IMR-90 (cell line): ENCODE data around the gene MMP14. TPM values are rescaled to one million over a fixed set of nuclear protein-coding genes. Genes with fewer than 3 reads are reported as not detected.

ENCODE experiments used
- ATAC-seq: fragments of 200-7000 bp; cut with Tn5 transposase; 2 replicates; pipeline ENCODE4 v1.9.1; 2020; ENCODE audit warnings: low read depth, mild to moderate bottlenecking, moderate library complexity
- BruUV-seq: library from RNA; stranded (reverse); fragments of 400-500 nt; replicated peaks from 2 replicates; lab custom pipeline; 2021; lab: Mats Ljungman, UMichigan
- CTCF ChIA-PET: fragments of 300-600 bp; formaldehyde crosslinking; extraction: SDS; loops from one replicate; lab custom pipeline; 2021; ENCODE audit warnings: antibody characterized with exemption; lab: Yijun Ruan, JAX
- POLR2A ChIA-PET: fragments of 300-600 bp; sonication (Branson Sonifier 250); formaldehyde crosslinking; loops from one replicate; lab custom pipeline; 2022; ENCODE audit warnings: antibody characterized with exemption; ENCODE audit not compliant: unreplicated experiment; lab: Charles Lee
- DNase-seq: peaks from one replicate; pipeline ENCODE4 v3.0.0; 2013
- H2AFZ ChIP-seq: replicated peaks from 2 replicates; pipeline ENCODE3; 2013; ENCODE audit warnings: low read length, mild to moderate bottlenecking; ENCODE audit not compliant: poor library complexity
- H2AK5ac ChIP-seq: 2 replicates; pipeline ENCODE4 v1.6.1; 2013; ENCODE audit warnings: low read depth, low read length, inconsistent platforms
- H2AK9ac ChIP-seq: replicated peaks from 2 replicates; pipeline ENCODE3; 2013; ENCODE audit warnings: mild to moderate bottlenecking, low read depth, low read length, moderate library complexity; ENCODE audit not compliant: poor library complexity
- H2BK120ac ChIP-seq: 2 replicates; pipeline ENCODE4 v1.6.1; 2013; ENCODE audit warnings: low read depth, low read length, inconsistent platforms
- H2BK15ac ChIP-seq: 3 replicates; pipeline ENCODE4 v1.6.1; 2013; ENCODE audit warnings: low read depth, low read length, inconsistent platforms
- H2BK20ac ChIP-seq: 2 replicates; pipeline ENCODE4 v1.6.1; 2013; ENCODE audit warnings: low read depth, mild to moderate bottlenecking, inconsistent platforms, low read length, moderate library complexity
- H2BK5ac ChIP-seq: 2 replicates; pipeline ENCODE4 v1.6.1; 2013; ENCODE audit warnings: mild to moderate bottlenecking, low read depth, low read length, inconsistent platforms; ENCODE audit not compliant: poor library complexity, severe bottlenecking
- H3K14ac ChIP-seq: replicated peaks from 2 replicates; pipeline ENCODE4 v1.6.1; 2013; ENCODE audit warnings: low read depth, low read length, inconsistent platforms
- H3K18ac ChIP-seq: 2 replicates; pipeline ENCODE4 v1.6.1; 2013; ENCODE audit warnings: low read depth, low read length, control low read depth
- H3K23ac ChIP-seq: 2 replicates; pipeline ENCODE4 v1.6.1; 2013; ENCODE audit warnings: low read depth, low read length, inconsistent platforms
- H3K27ac ChIP-seq: 2 replicates; pipeline ENCODE4 v1.5.1; 2013; ENCODE audit warnings: mild to moderate bottlenecking, control low read depth, low read length; ENCODE audit not compliant: insufficient read depth
- H3K27me3 ChIP-seq: 2 replicates; pipeline ENCODE4 v1.6.1; 2013; ENCODE audit warnings: low read length; ENCODE audit not compliant: control insufficient read depth, insufficient read depth
- H3K36me3 ChIP-seq: 2 replicates; pipeline ENCODE4 v1.6.1; 2013; ENCODE audit warnings: low read length, mixed read lengths; ENCODE audit not compliant: control insufficient read depth, insufficient read depth
- H3K4ac ChIP-seq: 2 replicates; pipeline ENCODE4 v1.6.1; 2013; ENCODE audit warnings: low read depth, low read length, inconsistent platforms
- H3K4me1 ChIP-seq: 2 replicates; pipeline ENCODE4 v1.6.1; 2013; ENCODE audit warnings: low read length, mixed read lengths; ENCODE audit not compliant: control insufficient read depth, insufficient read depth
- H3K4me2 ChIP-seq: 2 replicates; pipeline ENCODE4 v1.6.1; 2013; ENCODE audit warnings: low read depth, mild to moderate bottlenecking, control low read depth, low read length, moderate library complexity
- H3K4me3 ChIP-seq: 2 replicates; pipeline ENCODE4 v1.5.1; 2013; ENCODE audit warnings: low read depth, mild to moderate bottlenecking, control low read depth, low read length, moderate library complexity; ENCODE audit not compliant: insufficient read depth
- H3K56ac ChIP-seq: 2 replicates; pipeline ENCODE4 v1.6.1; 2013; ENCODE audit warnings: low read length, inconsistent platforms; ENCODE audit not compliant: insufficient read depth; ENCODE audit errors: extremely low read depth
- H3K79me1 ChIP-seq, 2 experiments: 2 replicates each; pipeline ENCODE4 v1.6.1; 2013; ENCODE audit warnings: low read length in 2 of 2, inconsistent platforms in 1 of 2, low read depth in 1 of 2
- H3K9ac ChIP-seq: 2 replicates; pipeline ENCODE4 v1.6.1; 2013; ENCODE audit warnings: low read depth, low read length, control low read depth
- H3K9me1 ChIP-seq: 2 replicates; pipeline ENCODE4 v1.6.1; 2013; ENCODE audit warnings: low read length, inconsistent platforms; ENCODE audit not compliant: insufficient read depth
- H3K9me3 ChIP-seq: 2 replicates; pipeline ENCODE4 v1.6.1; 2013; ENCODE audit warnings: low read length; ENCODE audit not compliant: control insufficient read depth, insufficient read depth
- H4K20me1 ChIP-seq: 2 replicates; pipeline ENCODE4 v1.6.1; 2013; ENCODE audit warnings: low read length, inconsistent platforms; ENCODE audit not compliant: insufficient read depth
- H4K5ac ChIP-seq: 2 replicates; pipeline ENCODE4 v1.6.1; 2013; ENCODE audit warnings: mild to moderate bottlenecking, low read depth, low read length, control low read depth
- H4K8ac ChIP-seq, 2 experiments: 2 replicates each; pipeline ENCODE4 v1.6.1; 2013; ENCODE audit warnings: low read depth in 2 of 2, low read length in 2 of 2, control low read depth in 1 of 2, inconsistent platforms in 1 of 2
- H4K91ac ChIP-seq: 2 replicates; pipeline ENCODE4 v1.6.1; 2013; ENCODE audit warnings: low read depth, low read length, inconsistent platforms; ENCODE audit not compliant: insufficient read depth
- MXI1 ChIP-seq: IDR thresholded peaks from 2 replicates; pipeline ENCODE4 v1.6.1; 2012; ENCODE audit warnings: low read depth, mild to moderate bottlenecking, low read length, moderate library complexity, borderline replicate concordance
- WGBS, 2 experiments: methylation state at CpG; one replicate each; pipeline versions ENCODE4 v1.1.5 to v1.1.7; 2013; ENCODE audit warnings: missing lambda C conversion rate in 2 of 2; ENCODE audit not compliant: insufficient read length in 1 of 2; ENCODE audit errors: extremely low coverage in 2 of 2; 5-methylcytosine and 5-hydroxymethylcytosine counted together
- dilution Hi-C: fragments of 300-500 bp; cut with HindIII; formaldehyde crosslinking; loops from one replicate; pipeline ENCODE4 v1.14.3; 2018; ENCODE audit warnings: low sequenced_read_pairs; ENCODE audit not compliant: unreplicated experiment
- in situ Hi-C: fragments of 300-500 bp; cut with MboI; formaldehyde crosslinking; loops from 3 replicates; pipeline ENCODE4 v1.14.3; 2019; ENCODE audit warnings: low sequenced_read_pairs, inconsistent platforms, mixed read lengths
- intact Hi-C: fragments of 100-400 bp; cut with micrococcal nuclease; formaldehyde crosslinking; loops from 2 replicates; pipeline ENCODE4 v1.10.0; 2022
- polyA plus RNA-seq, 3 experiments: library from polyadenylated mRNA; depleted of rRNA; stranded (reverse); fragments of >200 nt; gene quantifications; 2 replicates each; pipeline ENCODE4 v1.2.3, GENCODE V29; 2012; ENCODE audit warnings: low replicate concordance in 1 of 3
- total RNA-seq: library from RNA; depleted of rRNA; stranded (reverse); fragments of >200 nt; gene quantifications from 2 replicates; pipeline ENCODE4 v1.2.3, GENCODE V29; 2012
- TF ChIP-seq, protein P1 (sequence below): fragments of 150-350 bp; IDR thresholded peaks from 2 replicates; pipeline ENCODE4 v1.6.1; 2016; ENCODE audit warnings: low read depth, mild to moderate bottlenecking, low read length, moderate library complexity, borderline replicate concordance
- TF ChIP-seq, protein P2 (sequence below): fragments of 150-350 bp; IDR thresholded peaks from 2 replicates; pipeline ENCODE4 v1.6.1; 2017; ENCODE audit warnings: mild to moderate bottlenecking, antibody characterized with exemption, low read length, low read depth

MMP14 gene
- total and polyA plus RNA-seq, 2 of the 4 experiments (the other 2 are of a cell fraction) = 156 to 315 TPM

DNA sequence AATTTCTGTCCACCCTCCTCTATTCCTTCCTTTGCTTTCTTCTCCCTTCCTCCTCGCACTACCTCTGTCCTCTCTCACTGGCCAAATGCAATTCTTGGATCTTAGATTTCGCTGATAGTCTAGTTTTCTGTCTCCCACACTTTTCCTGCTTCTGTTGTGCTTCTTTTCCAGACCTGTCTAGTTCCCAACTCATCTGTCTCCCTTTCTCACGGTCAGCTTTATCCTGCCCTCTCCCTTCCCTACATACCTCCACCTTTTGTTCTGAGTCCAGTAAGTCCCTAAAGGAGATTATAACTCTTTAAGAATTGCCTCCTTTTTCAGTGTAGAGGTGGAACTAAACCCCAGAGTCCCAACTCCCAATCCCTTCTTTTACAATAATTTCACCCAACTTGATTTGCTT lies 880 bp upstream of the MMP14 start:
- no peaks in the 10 kb centered on the region for H3K27me3 ChIP-seq
- dilution Hi-C loops (no loop called here), in situ Hi-C loops (no loop called here), intact Hi-C loops (loop anchor here (5.0 kb wide), 6 partner anchors 58 to 278 kb away; partner anchors contain the start of genes AJUBA and RBM23)
- CTCF ChIA-PET = interaction anchor here (0.6 to 1.7 kb wide), 5 partner anchors 12 to 265 kb away, joined by 3 to 7 read pairs (median 5); no protein-coding TSS in a partner anchor
- H2AK5ac ChIP-seq = peak overlapping the region; percentile 11; the same call in 1 of the 2 replicates
- H3K27ac ChIP-seq = peak overlapping the region; percentile 29; the same call in 1 of the 2 replicates
- H2AK9ac ChIP-seq = peak overlapping the region; percentile 60
- peak overlapping the region; percentile 64 for H3K23ac ChIP-seq
- peak overlapping the region; percentile 8; the same call in 1 of the 2 replicates for H2BK120ac ChIP-seq
- peaks cover 17% of the 10 kb centered on the region for H4K20me1 ChIP-seq
- no peak overlapping the region for H2AFZ ChIP-seq
- BruUV-seq = no TSS peak
- peaks cover 20% of the 10 kb centered on the region for H3K36me3 ChIP-seq
- peaks cover 9% of the 10 kb centered on the region for H3K9me1 ChIP-seq
- H3K18ac ChIP-seq = no peak overlapping the region
- no peaks in the 10 kb centered on the region for H3K9me3 ChIP-seq
- peaks cover 16 to 45% of the 10 kb centered on the region in 2 experiments for H3K79me1 ChIP-seq
- no peak overlapping the region for H3K4me3 ChIP-seq
- peak overlapping the region; percentile 39; the same call in 1 of the 2 replicates for H3K14ac ChIP-seq
- peak overlapping the region; percentile 28 for H2BK5ac ChIP-seq
- WGBS, 2 experiments = 80% methylated on average over 2 of the region's 3 CpGs; no CpG with 5 or more reads in 1 of the 2 experiments
- POLR2A ChIA-PET = interaction anchor here (1.3 kb wide), 1 partner anchor 16 kb away, joined by 4 read pairs; no protein-coding TSS in a partner anchor
- H4K8ac ChIP-seq = peak overlapping the region in 1 of 2 experiments; percentile 64; a peak in 2 of 4 replicates
- H3K4ac ChIP-seq = peak overlapping the region; percentile 73; the same call in 1 of the 2 replicates
- no peak overlapping the region for H4K5ac ChIP-seq
- H2BK15ac ChIP-seq = no peak overlapping the region
- H2BK20ac ChIP-seq = no peak overlapping the region
- no peak for DNase-seq
- H4K91ac ChIP-seq = no peak overlapping the region
- H3K56ac ChIP-seq = no peak overlapping the region
- no peak overlapping the region for H3K4me2 ChIP-seq
- ATAC-seq = no peak
- H3K4me1 ChIP-seq = peaks cover 11% of the 10 kb centered on the region
- TF ChIP-seq MXI1 = no peak
- TF ChIP-seq, protein P1, sequence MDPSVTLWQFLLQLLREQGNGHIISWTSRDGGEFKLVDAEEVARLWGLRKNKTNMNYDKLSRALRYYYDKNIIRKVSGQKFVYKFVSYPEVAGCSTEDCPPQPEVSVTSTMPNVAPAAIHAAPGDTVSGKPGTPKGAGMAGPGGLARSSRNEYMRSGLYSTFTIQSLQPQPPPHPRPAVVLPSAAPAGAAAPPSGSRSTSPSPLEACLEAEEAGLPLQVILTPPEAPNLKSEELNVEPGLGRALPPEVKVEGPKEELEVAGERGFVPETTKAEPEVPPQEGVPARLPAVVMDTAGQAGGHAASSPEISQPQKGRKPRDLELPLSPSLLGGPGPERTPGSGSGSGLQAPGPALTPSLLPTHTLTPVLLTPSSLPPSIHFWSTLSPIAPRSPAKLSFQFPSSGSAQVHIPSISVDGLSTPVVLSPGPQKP = no peak
- TF ChIP-seq, protein P2, sequence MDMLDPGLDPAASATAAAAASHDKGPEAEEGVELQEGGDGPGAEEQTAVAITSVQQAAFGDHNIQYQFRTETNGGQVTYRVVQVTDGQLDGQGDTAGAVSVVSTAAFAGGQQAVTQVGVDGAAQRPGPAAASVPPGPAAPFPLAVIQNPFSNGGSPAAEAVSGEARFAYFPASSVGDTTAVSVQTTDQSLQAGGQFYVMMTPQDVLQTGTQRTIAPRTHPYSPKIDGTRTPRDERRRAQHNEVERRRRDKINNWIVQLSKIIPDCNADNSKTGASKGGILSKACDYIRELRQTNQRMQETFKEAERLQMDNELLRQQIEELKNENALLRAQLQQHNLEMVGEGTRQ = no peak
- no peak overlapping the region for H3K9ac ChIP-seq
